Liver (tissue), 9 donors: ENCODE results near the gene VPS13C. TPM values are rescaled to one million over a fixed set of nuclear protein-coding genes. Genes with fewer than 3 reads are reported as not detected.

Experiments
- DNase-seq: peaks from one replicate; pipeline ENCODE4 v3.0.0-alpha.2; 2017; ENCODE audit warnings: low spot score
- H3K27ac ChIP-seq, 2 donors: one replicate each; pipeline ENCODE4 v1.7.0; 2013; ENCODE audit warnings: inconsistent platforms in 2 of 2, low read length in 2 of 2, control low read depth in 1 of 2, low read depth in 1 of 2, mild to moderate bottlenecking in 1 of 2
- H3K27me3 ChIP-seq, 4 donors: one replicate each; pipeline versions ENCODE4 v1.6.1 to v1.7.0; 2013; ENCODE audit warnings: low read length in 3 of 4, inconsistent platforms in 1 of 4, mild to moderate bottlenecking in 1 of 4, moderate library complexity in 1 of 4; ENCODE audit not compliant: control insufficient read depth in 4 of 4, insufficient read depth in 4 of 4
- H3K36me3 ChIP-seq, 4 donors: one replicate each; pipeline versions ENCODE4 v1.6.1 to v1.7.0; 2013; ENCODE audit warnings: low read length in 3 of 4, mild to moderate bottlenecking in 3 of 4, low read depth in 1 of 4, moderate library complexity in 1 of 4; ENCODE audit not compliant: control insufficient read depth in 4 of 4, insufficient read depth in 3 of 4
- H3K4me1 ChIP-seq, 4 donors: one replicate each; pipeline versions ENCODE4 v1.6.1 to v1.7.0; 2013; ENCODE audit warnings: low read length in 3 of 4, mild to moderate bottlenecking in 3 of 4, moderate library complexity in 1 of 4; ENCODE audit not compliant: control insufficient read depth in 4 of 4, insufficient read depth in 4 of 4
- H3K4me3 ChIP-seq, 3 donors: one replicate each; pipeline versions ENCODE4 v1.6.1 to v1.7.0; 2013; ENCODE audit warnings: low read length in 3 of 3, control low read depth in 1 of 3, low read depth in 1 of 3, mild to moderate bottlenecking in 1 of 3
- H3K9ac ChIP-seq, 2 donors: one replicate each; pipeline ENCODE4 v1.7.0; 2013; ENCODE audit warnings: low read length in 2 of 2, mild to moderate bottlenecking in 2 of 2, moderate library complexity in 2 of 2, control low read depth in 1 of 2, low read depth in 1 of 2
- H3K9me3 ChIP-seq, 4 donors: one replicate each; pipeline versions ENCODE4 v1.6.1 to v1.7.0; 2013; ENCODE audit warnings: low read length in 3 of 4; ENCODE audit not compliant: control insufficient read depth in 4 of 4
- ATF3 ChIP-seq: IDR thresholded peaks from 2 replicates; pipeline ENCODE4 v1.6.1; 2016; ENCODE audit warnings: antibody characterized with exemption
- CTCF ChIP-seq: fragments of 150-350 bp; IDR thresholded peaks from 2 replicates; pipeline ENCODE4 v1.5.1; 2017; ENCODE audit warnings: improper control_type of control experiment, low read depth, low read length; ENCODE audit not compliant: missing input control
- EGR1 ChIP-seq, 2 donors: IDR thresholded peaks; 2 replicates each; pipeline ENCODE4 v1.6.1; 2016 to 2018; ENCODE audit warnings: antibody characterized with exemption in 2 of 2, low read depth in 2 of 2
- FOXA1 ChIP-seq: IDR thresholded peaks from 2 replicates; pipeline ENCODE4 v1.6.1; 2016; ENCODE audit warnings: antibody characterized with exemption
- FOXA2 ChIP-seq: IDR thresholded peaks from 2 replicates; pipeline ENCODE4 v1.6.1; 2016; ENCODE audit warnings: antibody characterized with exemption
- GABPA ChIP-seq, 2 donors: IDR thresholded peaks in 1 of 2; conservative IDR thresholded peaks in 1 of 2; 2 replicates each; pipeline ENCODE4 v1.6.1; 2016; ENCODE audit warnings: antibody characterized with exemption in 2 of 2, mild to moderate bottlenecking in 1 of 2, moderate library complexity in 1 of 2
- HNF4A ChIP-seq, 2 donors: conservative IDR thresholded peaks; 2 replicates each; pipeline ENCODE4 v1.6.1; 2016; ENCODE audit warnings: antibody characterized with exemption in 2 of 2, mild to moderate bottlenecking in 2 of 2
- HNF4G ChIP-seq: IDR thresholded peaks from 2 replicates; pipeline ENCODE4 v1.6.1; 2016; ENCODE audit warnings: antibody characterized with exemption
- JUND ChIP-seq, 2 donors: IDR thresholded peaks; 2 replicates each; pipeline ENCODE4 v1.6.1; 2016; ENCODE audit warnings: antibody characterized with exemption in 2 of 2
- NR2F2 ChIP-seq: IDR thresholded peaks from 2 replicates; pipeline ENCODE4 v1.6.1; 2016; ENCODE audit warnings: antibody characterized with exemption
- RAD21 ChIP-seq, 2 donors: IDR thresholded peaks; 2 replicates each; pipeline ENCODE4 v1.6.1; 2016; ENCODE audit warnings: antibody characterized with exemption in 2 of 2, mild to moderate bottlenecking in 2 of 2
- RXRA ChIP-seq, 2 donors: IDR thresholded peaks; 2 replicates each; pipeline ENCODE4 v1.6.1; 2017 to 2018; ENCODE audit warnings: antibody characterized with exemption in 2 of 2, mild to moderate bottlenecking in 1 of 2
- SP1 ChIP-seq: IDR thresholded peaks from 2 replicates; pipeline ENCODE4 v1.6.1; 2018; ENCODE audit warnings: antibody characterized with exemption, mild to moderate bottlenecking
- TAF1 ChIP-seq: conservative IDR thresholded peaks from 2 replicates; pipeline ENCODE4 v1.6.1; 2016; ENCODE audit warnings: antibody characterized with exemption, mild to moderate bottlenecking
- YY1 ChIP-seq: IDR thresholded peaks from 2 replicates; pipeline ENCODE4 v1.6.1; 2016; ENCODE audit warnings: antibody characterized with exemption, mild to moderate bottlenecking
- ZBTB33 ChIP-seq: IDR thresholded peaks from 2 replicates; pipeline ENCODE4 v1.6.1; 2016; ENCODE audit warnings: antibody characterized with exemption
- WGBS: extraction: QIAGEN DNeasy Blood & Tissue Kit; methylation state at CpG from one replicate; pipeline ENCODE4 v1.1.7; 2013; 5-methylcytosine and 5-hydroxymethylcytosine counted together
- polyA plus RNA-seq, 2 donors: library from polyadenylated mRNA; stranded (reverse) in 1 of 2; unstranded in 1 of 2; fragments of 200-250 nt in 1 of 2; fragments of >200 nt in 1 of 2; fragmentation: Nextera tagmentation in 1 of 2; extraction: Ambion mirVana in 1 of 2; gene quantifications; one replicate each; pipeline versions ENCODE4 v1.2.1 to v1.2.3, GENCODE V29; 2013 to 2015
- total RNA-seq, 2 donors: library from RNA; depleted of rRNA; stranded (reverse); fragments of >200 nt; gene quantifications; one replicate each; pipeline ENCODE4 v1.2.3, GENCODE V29; 2014
- TF ChIP-seq, protein P1 (sequence below): IDR thresholded peaks from 2 replicates; pipeline ENCODE4 v1.6.1; 2016; ENCODE audit warnings: antibody characterized with exemption
- TF ChIP-seq, protein P2 (sequence below): IDR thresholded peaks from 2 replicates; pipeline ENCODE4 v1.6.1; 2016; ENCODE audit warnings: antibody characterized with exemption, mild to moderate bottlenecking
- donor health status: healthy.
- donor health status: healthy.
- donor health status: healthy.
- donor health status: healthy.
- donor health status: healthy.

The VPS13C gene
- total and polyA plus RNA-seq, 4 donors = 5.4 to 42.0 (median 17.4) TPM

- H3K36me3 ChIP-seq = peaks cover 0 to 17% (median 13%) of the 10 kb centered on the region in 4 donors
- H3K4me3 ChIP-seq = no peak overlapping the region
- H3K27me3 ChIP-seq = no peaks in the 10 kb centered on the region
- no peaks in the 10 kb centered on the region for H3K4me1 ChIP-seq
- no peaks in the 10 kb centered on the region for H3K9me3 ChIP-seq
- DNase-seq = no peak
- 87% methylated on average over 2 of the region's 2 CpGs for WGBS
- H3K9ac ChIP-seq = no peak overlapping the region
- H3K27ac ChIP-seq = no peak overlapping the region
- TF ChIP-seq, protein P1, sequence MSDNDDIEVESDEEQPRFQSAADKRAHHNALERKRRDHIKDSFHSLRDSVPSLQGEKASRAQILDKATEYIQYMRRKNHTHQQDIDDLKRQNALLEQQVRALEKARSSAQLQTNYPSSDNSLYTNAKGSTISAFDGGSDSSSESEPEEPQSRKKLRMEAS = no peak
- TF ChIP-seq ZBTB33 = no peak
- TF ChIP-seq GABPA (IDR thresholded peaks at IDR 0.05 in 1 of 2, conservative IDR thresholded peaks at IDR 0.05 in 1 of 2) = no peak
- TF ChIP-seq, protein P2, sequence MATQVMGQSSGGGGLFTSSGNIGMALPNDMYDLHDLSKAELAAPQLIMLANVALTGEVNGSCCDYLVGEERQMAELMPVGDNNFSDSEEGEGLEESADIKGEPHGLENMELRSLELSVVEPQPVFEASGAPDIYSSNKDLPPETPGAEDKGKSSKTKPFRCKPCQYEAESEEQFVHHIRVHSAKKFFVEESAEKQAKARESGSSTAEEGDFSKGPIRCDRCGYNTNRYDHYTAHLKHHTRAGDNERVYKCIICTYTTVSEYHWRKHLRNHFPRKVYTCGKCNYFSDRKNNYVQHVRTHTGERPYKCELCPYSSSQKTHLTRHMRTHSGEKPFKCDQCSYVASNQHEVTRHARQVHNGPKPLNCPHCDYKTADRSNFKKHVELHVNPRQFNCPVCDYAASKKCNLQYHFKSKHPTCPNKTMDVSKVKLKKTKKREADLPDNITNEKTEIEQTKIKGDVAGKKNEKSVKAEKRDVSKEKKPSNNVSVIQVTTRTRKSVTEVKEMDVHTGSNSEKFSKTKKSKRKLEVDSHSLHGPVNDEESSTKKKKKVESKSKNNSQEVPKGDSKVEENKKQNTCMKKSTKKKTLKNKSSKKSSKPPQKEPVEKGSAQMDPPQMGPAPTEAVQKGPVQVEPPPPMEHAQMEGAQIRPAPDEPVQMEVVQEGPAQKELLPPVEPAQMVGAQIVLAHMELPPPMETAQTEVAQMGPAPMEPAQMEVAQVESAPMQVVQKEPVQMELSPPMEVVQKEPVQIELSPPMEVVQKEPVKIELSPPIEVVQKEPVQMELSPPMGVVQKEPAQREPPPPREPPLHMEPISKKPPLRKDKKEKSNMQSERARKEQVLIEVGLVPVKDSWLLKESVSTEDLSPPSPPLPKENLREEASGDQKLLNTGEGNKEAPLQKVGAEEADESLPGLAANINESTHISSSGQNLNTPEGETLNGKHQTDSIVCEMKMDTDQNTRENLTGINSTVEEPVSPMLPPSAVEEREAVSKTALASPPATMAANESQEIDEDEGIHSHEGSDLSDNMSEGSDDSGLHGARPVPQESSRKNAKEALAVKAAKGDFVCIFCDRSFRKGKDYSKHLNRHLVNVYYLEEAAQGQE = no peak
- no peak for TF ChIP-seq FOXA1
- TF ChIP-seq ATF3 = no peak
- no peak for TF ChIP-seq RAD21 (IDR thresholded peaks at IDR 0.05)
- no peak for TF ChIP-seq CTCF
- no peak for TF ChIP-seq FOXA2
- TF ChIP-seq NR2F2 = no peak
- TF ChIP-seq TAF1 = no peak
- no peak for TF ChIP-seq RXRA (IDR thresholded peaks at IDR 0.05)
- TF ChIP-seq HNF4G = no peak
- no peak for TF ChIP-seq JUND (IDR thresholded peaks at IDR 0.05)
- TF ChIP-seq YY1 = no peak
- TF ChIP-seq EGR1 (IDR thresholded peaks at IDR 0.05; ENCODE audit: low read depth in 2 of 2) = no peak
- no peak for TF ChIP-seq HNF4A (conservative IDR thresholded peaks at IDR 0.05)
- TF ChIP-seq SP1 = no peak
These were observed 108.3 kb downstream of the VPS13C start for GRCh38 chr15:61951949-61952348.
